HCT116 (cell line): ENCODE measurements around the gene PIK3CD. TPM values are rescaled to one million over a fixed set of nuclear protein-coding genes. Genes with fewer than 3 reads are reported as not detected.

Experiments used
- ATAC-seq: fragments of 200-7000 bp; cut with Tn5 transposase; 2 replicates; pipeline ENCODE4 v1.9.1; 2020; ENCODE audit warnings: mild to moderate bottlenecking, moderate library complexity
- BruUV-seq: library from RNA; stranded (reverse); fragments of 400-500 nt; replicated peaks from 2 replicates; lab custom pipeline; 2021; lab: Mats Ljungman, UMichigan
- CTCF ChIA-PET: fragments of 300-600 bp; sonication (Branson Sonifier 250); formaldehyde crosslinking; loops from one replicate; lab custom pipeline; 2021; ENCODE audit warnings: antibody characterized with exemption; lab: Charles Lee
- POLR2A ChIA-PET: fragments of 300-600, 350-600 bp; sonication (Branson Sonifier 250); formaldehyde crosslinking; loops from one replicate; lab custom pipeline; 2021; ENCODE audit warnings: antibody characterized with exemption; lab: Charles Lee
- RAD21 ChIA-PET, 2 experiments: fragments of 300-600 bp; sonication (Branson Sonifier 250); formaldehyde crosslinking; loops; one replicate each; lab custom pipeline; 2023; ENCODE audit warnings: low total read pairs in 2 of 2; ENCODE audit not compliant: uncharacterized antibody in 2 of 2, unreplicated experiment in 2 of 2, low non-redundant PET in 1 of 2; lab: Charles Lee
- DNase-seq: peaks from one replicate; pipeline ENCODE4 v3.0.0-alpha.2; 2010; ENCODE audit warnings: low read depth, low spot score
- H2AFZ ChIP-seq: fragments of 200-600 bp; shearing (Covaris generic), sonication (generic); 2 replicates; pipeline ENCODE4 v1.6.1; 2017; ENCODE audit warnings: low read depth, mixed run types, mixed read lengths, antibody characterized with exemption, low read length; ENCODE audit not compliant: poor library complexity, severe bottlenecking
- H3K27ac ChIP-seq: 2 replicates; pipeline ENCODE4 v1.5.1; 2012; ENCODE audit warnings: low read depth, low read length
- H3K27me3 ChIP-seq: fragments of 200-600 bp; sonication (generic); 2 replicates; pipeline ENCODE4 v1.6.1; 2016; ENCODE audit warnings: mixed run types, low read length, mixed read lengths; ENCODE audit not compliant: insufficient read depth
- H3K36me3 ChIP-seq, 2 experiments: fragments of 200-500 bp in 1 of 2; fragments of 200-600 bp in 1 of 2; sonication (Bioruptor generic) in 1 of 2; sonication (generic) in 1 of 2; 2 replicates each; pipeline versions ENCODE4 v1.5.1 to v1.6.1; 2014 to 2016; ENCODE audit warnings: low read length in 2 of 2, inconsistent platforms in 1 of 2, mixed read lengths in 1 of 2, mixed run types in 1 of 2; ENCODE audit not compliant: insufficient read depth in 2 of 2, control insufficient read depth in 1 of 2
- H3K4me1 ChIP-seq, 2 experiments: fragments of 200-600 bp in 1 of 2; sonication (generic) in 1 of 2; 2 replicates each; pipeline versions ENCODE4 v1.5.1 to v1.6.1; 2012 to 2017; ENCODE audit warnings: low read length in 2 of 2, inconsistent platforms in 1 of 2, mild to moderate bottlenecking in 1 of 2, mixed read lengths in 1 of 2, mixed run types in 1 of 2, moderate library complexity in 1 of 2; ENCODE audit not compliant: insufficient read depth in 2 of 2, control insufficient read depth in 1 of 2
- H3K4me2 ChIP-seq: fragments of 200-600 bp; sonication (generic); 2 replicates; pipeline ENCODE4 v1.6.1; 2017; ENCODE audit warnings: mixed run types, low read length, mixed read lengths
- H3K4me3 ChIP-seq, 2 experiments: fragments of 200-600 bp in 1 of 2; sonication (generic) in 1 of 2; replicated peaks in 1 of 2; 2 replicates each; pipeline ENCODE4 v1.5.1; 2011 to 2016; ENCODE audit warnings: low read length in 2 of 2, control low read depth in 1 of 2, low read depth in 1 of 2, mild to moderate bottlenecking in 1 of 2, mixed read lengths in 1 of 2, mixed run types in 1 of 2
- H3K79me2 ChIP-seq: fragments of 200-600 bp; sonication (generic); 2 replicates; pipeline ENCODE4 v1.6.1; 2017; ENCODE audit warnings: mild to moderate bottlenecking, mixed run types, low read length, moderate library complexity, mixed read lengths; ENCODE audit not compliant: insufficient read depth
- H3K9ac ChIP-seq: fragments of 200-600 bp; sonication (generic); 2 replicates; pipeline ENCODE4 v1.6.1; 2016; ENCODE audit warnings: low read length, mixed read lengths
- H3K9me2 ChIP-seq: fragments of 200-600 bp; sonication (generic), shearing (Covaris generic); 2 replicates; pipeline ENCODE4 v1.6.1; 2017; ENCODE audit warnings: mixed run types, mild to moderate bottlenecking, moderate library complexity; ENCODE audit not compliant: insufficient read depth
- H3K9me3 ChIP-seq, 2 experiments: fragments of 200-500 bp in 1 of 2; fragments of 200-600 bp in 1 of 2; sonication (Bioruptor generic) in 1 of 2; sonication (generic) in 1 of 2; 2 replicates each; pipeline ENCODE4 v1.6.1; 2014 to 2017; ENCODE audit warnings: low read length in 2 of 2, mixed read lengths in 2 of 2, inconsistent platforms in 1 of 2, low read depth in 1 of 2, mild to moderate bottlenecking in 1 of 2, mixed run types in 1 of 2, moderate library complexity in 1 of 2; ENCODE audit not compliant: control insufficient read depth in 1 of 2, insufficient read depth in 1 of 2
- H4K20me1 ChIP-seq: fragments of 200-600 bp; sonication (generic), shearing (Covaris generic); 2 replicates; pipeline ENCODE4 v1.6.1; 2017; ENCODE audit warnings: mixed run types, mild to moderate bottlenecking, moderate library complexity; ENCODE audit not compliant: insufficient read depth
- CBX3 ChIP-seq: IDR thresholded peaks from 2 replicates; pipeline ENCODE4 v1.6.1; 2012; ENCODE audit warnings: low read depth
- EGR1 ChIP-seq: IDR thresholded peaks from 2 replicates; pipeline ENCODE4 v1.6.1; 2012; ENCODE audit warnings: low read depth
- ELF1 ChIP-seq: IDR thresholded peaks from 2 replicates; pipeline ENCODE4 v1.6.1; 2012; ENCODE audit warnings: low read depth, borderline replicate concordance
- EZH2 ChIP-seq: fragments of 200-600 bp; sonication (generic); IDR thresholded peaks from 2 replicates; pipeline ENCODE4 v1.6.1; 2017; ENCODE audit warnings: antibody characterized with exemption, mixed run types
- FOSL1 ChIP-seq: IDR thresholded peaks from 2 replicates; pipeline ENCODE4 v1.6.1; 2012; ENCODE audit warnings: low read depth
- JUND ChIP-seq: IDR thresholded peaks from 2 replicates; pipeline ENCODE4 v1.6.1; 2012
- RAD21 ChIP-seq: IDR thresholded peaks from 2 replicates; pipeline ENCODE4 v1.6.1; 2012; ENCODE audit warnings: low read depth, mild to moderate bottlenecking
- ZFX ChIP-seq: fragments of 450-650 bp; IDR thresholded peaks from 2 replicates; pipeline ENCODE4 v1.6.1; 2017
- intact Hi-C: fragments of 100-400 bp; cut with micrococcal nuclease; formaldehyde crosslinking; loops from 2 replicates; pipeline ENCODE4 v1.10.0; 2022
- total RNA-seq: library from RNA; stranded (reverse); gene quantifications from one replicate; pipeline ENCODE4 v1.2.1, GENCODE V29; 2021; ENCODE audit not compliant: unreplicated experiment
- TF ChIP-seq, protein P1 (sequence below): IDR thresholded peaks from 2 replicates; pipeline ENCODE4 v1.6.1; 2011; ENCODE audit warnings: mild to moderate bottlenecking, low read length, moderate library complexity; ENCODE audit not compliant: insufficient replicate concordance; ENCODE audit errors: extremely low read depth
- TF ChIP-seq, protein P2 (sequence below), 3 experiments: fragments of 200-600 bp in 1 of 3; sonication (generic) in 1 of 3; IDR thresholded peaks in 2 of 3; conservative IDR thresholded peaks in 1 of 3; 2 replicates each; pipeline ENCODE4 v1.5.1; 2012 to 2017; ENCODE audit warnings: low read depth in 2 of 3, low read length in 2 of 3, antibody characterized with exemption in 1 of 3, borderline replicate concordance in 1 of 3, control low read depth in 1 of 3, mild to moderate bottlenecking in 1 of 3, mixed read lengths in 1 of 3, mixed run types in 1 of 3, moderate library complexity in 1 of 3; ENCODE audit not compliant: insufficient read depth in 1 of 3

Gene PIK3CD
- total RNA-seq, 1 experiment from 2014 or later = 9.2 TPM

DNA sequence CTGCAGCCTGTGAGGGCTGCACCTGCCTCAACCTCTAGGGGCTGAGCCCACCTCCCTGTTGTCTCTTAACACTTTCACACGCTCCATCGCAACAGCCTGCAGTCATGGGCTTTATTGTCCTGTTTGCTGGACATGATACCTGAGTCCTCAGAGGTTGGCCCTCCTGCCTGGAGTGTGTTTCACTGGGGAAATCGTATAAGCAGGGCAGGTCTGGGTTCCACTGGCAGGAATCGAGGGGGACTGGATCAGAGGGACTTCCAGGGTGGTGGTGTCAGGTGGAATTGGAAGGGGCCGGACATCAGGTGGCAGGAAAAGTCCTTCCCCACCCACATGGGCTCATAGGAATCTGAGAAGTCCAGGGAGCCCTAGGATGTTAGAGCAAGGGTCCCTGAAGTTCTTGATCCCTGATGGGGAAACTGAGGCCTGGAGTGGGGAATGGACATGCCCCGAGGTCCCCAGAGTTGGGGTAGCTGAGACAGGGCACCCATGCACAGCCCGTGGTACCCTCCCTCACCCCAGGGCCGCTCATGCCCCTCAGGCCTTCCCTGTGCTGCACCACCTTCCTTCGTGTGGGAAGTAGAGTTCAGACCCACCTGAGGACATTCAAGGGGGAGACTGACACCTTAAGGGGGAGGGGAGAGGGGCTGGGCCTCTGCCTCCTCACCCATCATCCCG lies 66.6 kb downstream of the PIK3CD start:
- no peak overlapping the region for H3K4me3 ChIP-seq
- H3K27me3 ChIP-seq = no peaks in the 10 kb centered on the region
- H3K79me2 ChIP-seq = no peaks in the 10 kb centered on the region
- peaks cover 10 to 22% of the 10 kb centered on the region in 2 experiments for H3K4me1 ChIP-seq
- BruUV-seq = no TSS peak
- POLR2A ChIA-PET = no interaction called here
- no peak for TF ChIP-seq ELF1
- TF ChIP-seq FOSL1 = no peak
- TF ChIP-seq EGR1 = no peak
- TF ChIP-seq RAD21 = no peak
- no peak for TF ChIP-seq CBX3
- no peak for TF ChIP-seq JUND
- TF ChIP-seq, protein P1, sequence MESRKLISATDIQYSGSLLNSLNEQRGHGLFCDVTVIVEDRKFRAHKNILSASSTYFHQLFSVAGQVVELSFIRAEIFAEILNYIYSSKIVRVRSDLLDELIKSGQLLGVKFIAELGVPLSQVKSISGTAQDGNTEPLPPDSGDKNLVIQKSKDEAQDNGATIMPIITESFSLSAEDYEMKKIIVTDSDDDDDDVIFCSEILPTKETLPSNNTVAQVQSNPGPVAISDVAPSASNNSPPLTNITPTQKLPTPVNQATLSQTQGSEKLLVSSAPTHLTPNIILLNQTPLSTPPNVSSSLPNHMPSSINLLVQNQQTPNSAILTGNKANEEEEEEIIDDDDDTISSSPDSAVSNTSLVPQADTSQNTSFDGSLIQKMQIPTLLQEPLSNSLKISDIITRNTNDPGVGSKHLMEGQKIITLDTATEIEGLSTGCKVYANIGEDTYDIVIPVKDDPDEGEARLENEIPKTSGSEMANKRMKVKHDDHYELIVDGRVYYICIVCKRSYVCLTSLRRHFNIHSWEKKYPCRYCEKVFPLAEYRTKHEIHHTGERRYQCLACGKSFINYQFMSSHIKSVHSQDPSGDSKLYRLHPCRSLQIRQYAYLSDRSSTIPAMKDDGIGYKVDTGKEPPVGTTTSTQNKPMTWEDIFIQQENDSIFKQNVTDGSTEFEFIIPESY = no peak
- TF ChIP-seq EZH2 = no peak
- no peak for TF ChIP-seq ZFX
- TF ChIP-seq, protein P2, sequence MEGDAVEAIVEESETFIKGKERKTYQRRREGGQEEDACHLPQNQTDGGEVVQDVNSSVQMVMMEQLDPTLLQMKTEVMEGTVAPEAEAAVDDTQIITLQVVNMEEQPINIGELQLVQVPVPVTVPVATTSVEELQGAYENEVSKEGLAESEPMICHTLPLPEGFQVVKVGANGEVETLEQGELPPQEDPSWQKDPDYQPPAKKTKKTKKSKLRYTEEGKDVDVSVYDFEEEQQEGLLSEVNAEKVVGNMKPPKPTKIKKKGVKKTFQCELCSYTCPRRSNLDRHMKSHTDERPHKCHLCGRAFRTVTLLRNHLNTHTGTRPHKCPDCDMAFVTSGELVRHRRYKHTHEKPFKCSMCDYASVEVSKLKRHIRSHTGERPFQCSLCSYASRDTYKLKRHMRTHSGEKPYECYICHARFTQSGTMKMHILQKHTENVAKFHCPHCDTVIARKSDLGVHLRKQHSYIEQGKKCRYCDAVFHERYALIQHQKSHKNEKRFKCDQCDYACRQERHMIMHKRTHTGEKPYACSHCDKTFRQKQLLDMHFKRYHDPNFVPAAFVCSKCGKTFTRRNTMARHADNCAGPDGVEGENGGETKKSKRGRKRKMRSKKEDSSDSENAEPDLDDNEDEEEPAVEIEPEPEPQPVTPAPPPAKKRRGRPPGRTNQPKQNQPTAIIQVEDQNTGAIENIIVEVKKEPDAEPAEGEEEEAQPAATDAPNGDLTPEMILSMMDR (IDR thresholded peaks at IDR 0.05 in 2 of 3, conservative IDR thresholded peaks at IDR 0.05 in 1 of 3; ENCODE audit: borderline replicate concordance in 1 of 3, insufficient read depth in 1 of 3, low read depth in 2 of 3, low read length in 2 of 3) = no peak
- TF ChIP-seq, all 23 proteins: peak for 0
- Histone ChIP-seq H2AFZ (no peak overlapping the region), H3K36me3 (no peaks in the 10 kb centered on the region), H3K9me3 (no peaks in the 10 kb centered on the region), H4K20me1 (no peaks in the 10 kb centered on the region), H3K9me2 (no peaks in the 10 kb centered on the region), H3K9ac (peak overlapping the region; percentile 22; the same call in 1 of the 2 replicates), H3K4me2 (0 out of 2 replicates have a peak overlapping the region, but pooled peaks have one; percentile 56), H3K27ac (peak overlapping the region; percentile 65; the same call in 1 of the 2 replicates)
- ChIA-PET RAD21 (no interaction called here), CTCF (no interaction called here)
- no peak for DNase-seq
- no peak for ATAC-seq
- intact Hi-C loops = no loop called here
